ENCODE results near the gene TMEM132E.

- TF ChIP-seq, protein P1, sequence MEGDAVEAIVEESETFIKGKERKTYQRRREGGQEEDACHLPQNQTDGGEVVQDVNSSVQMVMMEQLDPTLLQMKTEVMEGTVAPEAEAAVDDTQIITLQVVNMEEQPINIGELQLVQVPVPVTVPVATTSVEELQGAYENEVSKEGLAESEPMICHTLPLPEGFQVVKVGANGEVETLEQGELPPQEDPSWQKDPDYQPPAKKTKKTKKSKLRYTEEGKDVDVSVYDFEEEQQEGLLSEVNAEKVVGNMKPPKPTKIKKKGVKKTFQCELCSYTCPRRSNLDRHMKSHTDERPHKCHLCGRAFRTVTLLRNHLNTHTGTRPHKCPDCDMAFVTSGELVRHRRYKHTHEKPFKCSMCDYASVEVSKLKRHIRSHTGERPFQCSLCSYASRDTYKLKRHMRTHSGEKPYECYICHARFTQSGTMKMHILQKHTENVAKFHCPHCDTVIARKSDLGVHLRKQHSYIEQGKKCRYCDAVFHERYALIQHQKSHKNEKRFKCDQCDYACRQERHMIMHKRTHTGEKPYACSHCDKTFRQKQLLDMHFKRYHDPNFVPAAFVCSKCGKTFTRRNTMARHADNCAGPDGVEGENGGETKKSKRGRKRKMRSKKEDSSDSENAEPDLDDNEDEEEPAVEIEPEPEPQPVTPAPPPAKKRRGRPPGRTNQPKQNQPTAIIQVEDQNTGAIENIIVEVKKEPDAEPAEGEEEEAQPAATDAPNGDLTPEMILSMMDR (IDR thresholded peaks at IDR 0.05), result no peak
- no peak for TF ChIP-seq POLR2A (IDR thresholded peaks at IDR 0.05)
These were observed 85.9 kb downstream of the TMEM132E start for GRCh38 chr17:34665150-34665806.
